Activated T-cell treated with anti-CD3 and anti-CD28 coated beads, Interleukin-2, amount 50 U/mL, for 72 hours (primary cell): Measurements from ENCODE around the gene TRABD2B. TPM values are rescaled to one million over a fixed set of nuclear protein-coding genes. Genes with fewer than 3 reads are reported as not detected.

Experiments used
- ATAC-seq, 2 donors: fragments of 150-1000 bp; cut with Tn5 transposase; replicated peaks in 1 of 2; 2 replicates each; pipeline ENCODE4 v1.10.0; 2021; ENCODE audit warnings: moderate library complexity in 2 of 2, mild to moderate bottlenecking in 1 of 2
- DNase-seq, 2 donors: peaks; one replicate each; pipeline ENCODE4 v3.0.0; 2021 to 2022; ENCODE audit warnings: mixed read lengths in 1 of 2
- H3K27ac Mint-ChIP-seq: one replicate; pipeline ENCODE4 v1.8.0; 2022; ENCODE audit warnings: mild to moderate bottlenecking, moderate library complexity, mixed read lengths
- H3K27me3 Mint-ChIP-seq: one replicate; pipeline ENCODE4 v1.8.0; 2022; ENCODE audit warnings: low read depth, mixed read lengths
- H3K36me3 Mint-ChIP-seq, 2 donors: one replicate each; pipeline ENCODE4 v1.8.0; 2022; ENCODE audit warnings: mixed read lengths in 2 of 2, mild to moderate bottlenecking in 1 of 2; ENCODE audit not compliant: insufficient read depth in 2 of 2
- H3K4me1 Mint-ChIP-seq: one replicate; pipeline ENCODE4 v1.8.0; 2022; ENCODE audit warnings: low read depth, mixed read lengths
- H3K4me3 Mint-ChIP-seq, 2 donors: one replicate each; pipeline ENCODE4 v1.8.0; 2022; ENCODE audit warnings: mild to moderate bottlenecking in 2 of 2, mixed read lengths in 2 of 2, moderate library complexity in 2 of 2
- H3K9me3 Mint-ChIP-seq, 2 donors: one replicate each; pipeline ENCODE4 v1.8.0; 2022; ENCODE audit warnings: mixed read lengths in 2 of 2
- total RNA-seq, 2 donors: library from RNA; stranded (reverse); gene quantifications; one replicate each; pipeline ENCODE4 v1.2.3, GENCODE V29; 2022

TRABD2B gene
- total RNA-seq, 2 donors from 2014 or later: not detected

DNA sequence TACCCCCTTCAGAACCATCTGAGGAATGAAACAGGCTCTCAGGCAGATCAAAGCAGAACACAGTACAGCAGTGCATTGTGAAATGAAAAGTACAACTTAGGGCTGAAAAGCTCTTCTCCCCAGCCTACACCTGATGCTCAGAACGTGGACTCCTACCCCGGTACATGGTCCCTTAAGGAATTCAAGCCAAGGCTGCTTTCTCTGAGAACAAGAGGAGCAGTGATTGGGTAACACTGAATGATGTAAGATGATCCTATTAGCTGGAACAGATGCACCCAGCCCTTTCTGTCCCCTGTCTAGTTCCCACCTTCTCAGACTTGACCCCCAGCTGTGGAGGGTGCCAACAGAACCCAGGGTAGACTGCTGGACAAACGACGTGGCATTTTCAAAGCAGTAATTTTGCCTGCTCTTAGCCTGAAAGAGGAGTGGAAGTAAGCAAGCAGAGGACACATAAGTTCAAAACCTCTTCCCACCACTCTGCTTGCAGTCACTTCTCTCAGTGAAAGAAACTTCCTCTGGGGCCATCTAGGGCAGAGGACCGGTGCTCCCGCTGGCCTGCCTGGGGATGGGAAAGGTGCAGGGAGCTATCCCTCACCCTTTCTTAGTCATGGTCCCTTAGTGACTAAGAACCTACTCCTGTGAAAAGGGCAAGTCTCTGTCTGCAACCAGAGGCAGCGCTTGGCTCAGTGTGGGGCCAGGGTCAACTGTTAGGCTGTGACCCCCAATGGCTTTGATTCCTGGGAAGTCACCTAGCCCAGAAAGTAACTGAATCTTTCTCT lies 72.7 kb downstream of the TRABD2B start:
- ATAC-seq (no peak), DNase-seq (no peak)
- H3K36me3 Mint-ChIP-seq: no peaks in the 10 kb centered on the region
- no peak overlapping the region for H3K4me3 Mint-ChIP-seq
- H3K27ac Mint-ChIP-seq: no peak overlapping the region
- no peaks in the 10 kb centered on the region for H3K9me3 Mint-ChIP-seq
- peaks cover 25% of the 10 kb centered on the region for H3K27me3 Mint-ChIP-seq
- no peaks in the 10 kb centered on the region for H3K4me1 Mint-ChIP-seq

DNA sequence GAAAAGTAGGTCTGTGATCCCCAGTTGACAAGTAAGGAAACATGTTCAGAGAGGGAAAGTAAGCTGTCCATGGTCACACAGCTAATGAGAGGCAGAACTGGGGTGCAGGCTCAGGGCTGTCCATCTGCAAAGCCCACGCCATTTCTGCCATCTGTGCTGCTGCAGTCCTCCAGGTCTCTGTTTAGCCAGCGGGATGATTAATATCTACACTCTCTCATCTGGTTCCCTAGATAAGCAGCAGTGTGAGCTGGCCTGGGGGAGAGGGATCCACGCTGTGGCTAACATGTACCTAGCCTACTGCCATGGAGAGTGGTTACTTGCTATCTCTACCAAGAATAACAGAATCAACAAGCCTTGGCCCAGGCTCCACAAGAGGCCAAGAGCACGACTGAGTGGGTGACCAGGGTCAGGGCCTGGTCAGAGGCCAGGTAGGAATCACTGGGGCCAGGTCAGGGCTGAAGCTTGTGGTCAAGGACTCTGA lies 75.2 kb downstream of the TRABD2B start:
- no peak for DNase-seq
- ATAC-seq: no peak
- H3K36me3 Mint-ChIP-seq: no peaks in the 10 kb centered on the region
- H3K9me3 Mint-ChIP-seq: no peaks in the 10 kb centered on the region
- no peaks in the 10 kb centered on the region for H3K4me1 Mint-ChIP-seq
- no peak overlapping the region for H3K27ac Mint-ChIP-seq
- H3K4me3 Mint-ChIP-seq: no peak overlapping the region
- H3K27me3 Mint-ChIP-seq: peaks cover 17% of the 10 kb centered on the region

DNA sequence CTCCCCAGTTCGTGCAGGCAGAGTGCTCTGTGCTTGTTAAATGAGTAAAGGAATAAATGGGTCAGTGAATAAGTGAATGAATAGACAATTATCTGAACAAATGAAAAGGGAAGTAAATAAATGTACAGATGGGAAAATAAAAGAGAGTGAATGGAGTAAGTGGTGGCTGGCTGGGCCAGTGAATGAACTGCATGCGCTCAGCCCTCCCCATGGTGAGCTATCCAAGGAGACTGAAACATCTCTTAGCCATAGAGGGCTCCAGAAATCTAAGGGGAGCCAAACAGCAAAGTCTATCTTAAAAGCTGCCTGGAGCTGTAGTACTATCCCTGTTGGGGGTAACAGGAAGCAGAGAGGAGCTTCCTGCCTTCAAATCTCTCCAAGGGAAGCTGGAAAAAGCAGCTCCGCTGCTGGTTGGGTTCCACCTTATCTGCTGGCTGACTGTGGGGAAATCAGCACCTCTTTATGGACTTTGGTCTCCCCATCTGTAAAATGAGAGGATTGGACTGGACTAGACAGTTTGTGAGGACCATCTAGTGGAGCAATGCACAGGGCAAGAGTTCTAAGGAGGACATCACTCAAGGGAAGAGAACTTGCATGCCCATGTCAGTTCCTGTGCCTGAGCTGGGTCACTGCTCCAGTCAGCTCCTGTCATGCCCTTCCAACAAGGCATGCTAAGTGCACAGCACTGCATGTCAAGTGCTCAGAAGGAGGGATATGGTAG lies 77.9 kb downstream of the TRABD2B start:
- no peak for DNase-seq
- no peaks in the 10 kb centered on the region for H3K9me3 Mint-ChIP-seq
- H3K27me3 Mint-ChIP-seq: no peaks in the 10 kb centered on the region
- H3K36me3 Mint-ChIP-seq: no peaks in the 10 kb centered on the region
- no peak overlapping the region for H3K27ac Mint-ChIP-seq
- no peaks in the 10 kb centered on the region for H3K4me1 Mint-ChIP-seq
- no peak overlapping the region for H3K4me3 Mint-ChIP-seq
- ATAC-seq: no peak

- H3K9me3 Mint-ChIP-seq: no peaks in the 10 kb centered on the region
Measured at GRCh38 chr1:47918257-47918867, 78.8 kb downstream of the TRABD2B start.

GRCh38 chr1:47917687-47918086 lies 79.5 kb downstream of the TRABD2B start:
- H3K4me3 Mint-ChIP-seq: no peak overlapping the region
- no peaks in the 10 kb centered on the region for H3K9me3 Mint-ChIP-seq
- ATAC-seq (no peak), DNase-seq (no peak)
- H3K4me1 Mint-ChIP-seq: no peaks in the 10 kb centered on the region
- no peak overlapping the region for H3K27ac Mint-ChIP-seq
- no peaks in the 10 kb centered on the region for H3K27me3 Mint-ChIP-seq
- H3K36me3 Mint-ChIP-seq: no peaks in the 10 kb centered on the region

More at GRCh38 chr1:47918257-47918867, 78.8 kb downstream of the TRABD2B start:
- Mint-ChIP-seq H3K36me3 (no peaks in the 10 kb centered on the region), H3K4me3 (no peak overlapping the region), H3K27ac (no peak overlapping the region), H3K27me3 (no peaks in the 10 kb centered on the region), H3K4me1 (no peaks in the 10 kb centered on the region)
- no peak for DNase-seq
- no peak for ATAC-seq

DNA sequence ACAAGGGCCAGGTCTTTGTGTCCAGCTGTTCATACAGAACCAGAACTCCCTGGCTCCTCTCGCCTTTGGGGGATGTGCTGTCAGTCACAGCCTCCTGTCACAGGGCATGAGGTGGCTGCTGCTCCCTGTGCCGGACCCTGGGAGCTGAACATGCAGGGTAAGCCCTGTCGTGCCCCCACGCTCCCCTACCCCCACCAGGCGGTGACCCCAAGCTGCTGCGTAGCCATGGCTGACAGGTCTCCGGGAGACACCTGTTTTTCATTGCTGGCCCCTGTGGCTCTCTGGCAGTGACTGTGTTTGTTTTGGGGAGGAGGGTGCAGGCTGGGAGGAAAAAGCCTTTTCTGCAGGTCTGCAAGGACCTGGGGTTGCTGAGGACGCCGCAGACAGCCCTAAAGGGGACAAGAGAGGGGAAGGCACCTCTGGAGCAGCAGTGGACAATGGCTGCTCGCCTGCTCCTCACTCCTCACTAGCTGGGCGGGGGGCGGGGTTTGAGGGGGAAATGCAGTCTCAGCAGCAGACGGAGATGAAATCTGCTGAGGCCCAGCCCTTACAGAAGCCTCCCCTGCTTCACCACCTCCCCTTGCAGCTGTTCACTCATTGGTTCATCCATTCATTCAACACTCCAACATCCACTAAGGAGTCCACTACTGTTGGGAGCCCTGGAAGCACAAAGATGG lies 81.4 kb downstream of the TRABD2B start:
- no peak overlapping the region for H3K27ac Mint-ChIP-seq
- DNase-seq (no peak), ATAC-seq (no peak)
- H3K4me1 Mint-ChIP-seq: no peaks in the 10 kb centered on the region
- no peaks in the 10 kb centered on the region for H3K9me3 Mint-ChIP-seq
- H3K27me3 Mint-ChIP-seq: no peaks in the 10 kb centered on the region
- no peak overlapping the region for H3K4me3 Mint-ChIP-seq
- no peaks in the 10 kb centered on the region for H3K36me3 Mint-ChIP-seq

GRCh38 chr1:47914952-47915676 lies 82.1 kb downstream of the TRABD2B start:
- H3K9me3 Mint-ChIP-seq: no peaks in the 10 kb centered on the region

GRCh38 chr1:47914218-47914938 lies 82.8 kb downstream of the TRABD2B start:
- ATAC-seq: no peak
- H3K4me3 Mint-ChIP-seq: no peak overlapping the region
- no peak overlapping the region for H3K27ac Mint-ChIP-seq

More at GRCh38 chr1:47914952-47915676, 82.1 kb downstream of the TRABD2B start:
- no peak overlapping the region for H3K4me3 Mint-ChIP-seq
- no peaks in the 10 kb centered on the region for H3K4me1 Mint-ChIP-seq
- H3K36me3 Mint-ChIP-seq: no peaks in the 10 kb centered on the region
- ATAC-seq: no peak
- DNase-seq: no peak
- no peak overlapping the region for H3K27ac Mint-ChIP-seq
- H3K27me3 Mint-ChIP-seq: no peaks in the 10 kb centered on the region

DNA sequence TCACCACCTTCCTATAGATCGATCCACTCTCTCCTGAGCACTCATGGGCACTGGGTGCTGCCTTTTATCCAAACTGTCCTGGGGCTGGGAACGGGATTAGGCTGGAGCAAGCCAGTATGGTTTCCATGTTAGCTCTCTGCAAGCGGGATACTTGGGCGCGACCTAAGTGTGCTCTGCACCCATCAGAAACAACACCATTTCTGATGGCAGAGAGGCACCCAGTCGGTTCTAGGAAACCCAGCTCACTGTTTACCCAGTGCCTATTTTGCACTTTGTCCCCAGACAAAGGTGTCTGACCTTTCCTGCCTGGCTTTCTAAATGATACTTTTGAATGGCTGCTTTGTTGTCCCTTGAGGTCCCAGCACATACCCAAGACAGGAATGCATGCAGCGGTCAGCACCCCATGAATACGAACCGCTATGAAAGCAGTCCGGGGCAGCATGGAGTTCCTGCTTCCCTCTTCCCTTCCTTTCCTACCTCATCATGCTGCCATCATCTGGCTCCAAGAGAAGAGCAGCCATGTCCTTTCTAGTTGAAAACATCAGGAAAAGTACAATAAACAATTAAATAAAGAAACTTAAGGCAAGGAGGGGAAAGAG lies 83.9 kb downstream of the TRABD2B start:
- H3K27ac Mint-ChIP-seq: no peak overlapping the region
- ATAC-seq: no peak
- no peaks in the 10 kb centered on the region for H3K36me3 Mint-ChIP-seq
- H3K27me3 Mint-ChIP-seq: no peaks in the 10 kb centered on the region
- no peak overlapping the region for H3K4me3 Mint-ChIP-seq
- no peaks in the 10 kb centered on the region for H3K9me3 Mint-ChIP-seq
- DNase-seq: no peak
- H3K4me1 Mint-ChIP-seq: no peaks in the 10 kb centered on the region

More at GRCh38 chr1:47914218-47914938, 82.8 kb downstream of the TRABD2B start:
- Mint-ChIP-seq H3K4me1 (no peaks in the 10 kb centered on the region), H3K36me3 (no peaks in the 10 kb centered on the region), H3K27me3 (no peaks in the 10 kb centered on the region), H3K9me3 (no peaks in the 10 kb centered on the region)
- no peak for DNase-seq

- Mint-ChIP-seq H3K36me3 (no peaks in the 10 kb centered on the region), H3K27ac (no peak overlapping the region), H3K4me1 (no peaks in the 10 kb centered on the region), H3K4me3 (no peak overlapping the region), H3K27me3 (no peaks in the 10 kb centered on the region), H3K9me3 (no peaks in the 10 kb centered on the region)
- DNase-seq (no peak), ATAC-seq (no peak)
Measured at GRCh38 chr1:47912756-47913155, 84.4 kb downstream of the TRABD2B start.

GRCh38 chr1:47911892-47912291 lies 85.3 kb downstream of the TRABD2B start:
- Mint-ChIP-seq H3K9me3 (no peaks in the 10 kb centered on the region), H3K36me3 (no peaks in the 10 kb centered on the region), H3K27ac (no peak overlapping the region), H3K4me1 (no peaks in the 10 kb centered on the region), H3K27me3 (no peaks in the 10 kb centered on the region), H3K4me3 (no peak overlapping the region)
- no peak for DNase-seq
- ATAC-seq: no peak

DNA sequence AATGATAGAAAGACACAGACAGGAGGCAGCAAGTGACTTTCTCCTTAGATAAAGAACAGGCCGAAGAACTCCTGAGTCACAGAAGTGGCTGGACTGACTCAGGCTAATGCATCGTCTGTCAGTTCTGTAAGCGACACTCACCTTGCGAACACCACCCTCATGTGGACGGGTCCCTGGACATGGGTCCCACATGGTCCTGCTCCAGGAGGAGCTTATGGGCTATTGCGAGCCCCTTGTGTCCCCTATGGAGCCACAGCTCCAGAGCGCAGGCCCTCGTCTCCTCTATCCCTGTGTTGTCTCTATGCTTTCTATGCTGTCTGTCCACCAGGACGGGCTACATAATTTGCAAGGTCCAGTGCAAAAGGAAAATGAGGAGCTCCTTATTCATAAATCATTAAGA lies 85.8 kb downstream of the TRABD2B start:
- Mint-ChIP-seq H3K4me1 (no peaks in the 10 kb centered on the region), H3K27ac (no peak overlapping the region), H3K36me3 (no peaks in the 10 kb centered on the region), H3K27me3 (no peaks in the 10 kb centered on the region), H3K9me3 (no peaks in the 10 kb centered on the region), H3K4me3 (no peak overlapping the region)
- DNase-seq: no peak
- ATAC-seq: no peak
